ENCODE results near the gene IWS1. TPM values are rescaled to one million over a fixed set of nuclear protein-coding genes. Genes with fewer than 3 reads are reported as not detected.
"Not testable (repeated sequence)": the region's sequence is repeated elsewhere in the genome, so short reads cannot be mapped to it uniquely, and the experiment has no call there.

Gene IWS1
- total RNA-seq, 1 donor: 36.6 TPM

DNA sequence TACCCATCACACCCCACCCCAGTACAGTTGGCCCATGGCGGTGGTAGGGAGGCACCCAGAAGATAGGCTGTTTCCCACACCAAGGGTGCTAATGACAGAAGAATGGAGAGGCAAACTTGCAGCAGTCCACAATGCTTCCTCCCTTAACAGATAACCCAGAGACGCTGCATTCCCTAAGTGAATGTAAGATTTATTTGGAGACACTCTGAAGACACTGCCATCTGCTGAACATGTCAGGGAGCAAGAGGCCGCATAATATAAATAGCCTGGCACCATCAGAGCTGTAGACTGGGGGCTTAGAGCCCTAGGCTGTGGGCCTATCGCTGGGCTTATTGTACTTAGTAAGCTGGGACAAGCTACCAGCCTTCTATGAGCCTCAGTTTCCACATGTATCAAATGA is 2.2 kb upstream of the IWS1 start:
- TF ChIP-seq, protein P1, sequence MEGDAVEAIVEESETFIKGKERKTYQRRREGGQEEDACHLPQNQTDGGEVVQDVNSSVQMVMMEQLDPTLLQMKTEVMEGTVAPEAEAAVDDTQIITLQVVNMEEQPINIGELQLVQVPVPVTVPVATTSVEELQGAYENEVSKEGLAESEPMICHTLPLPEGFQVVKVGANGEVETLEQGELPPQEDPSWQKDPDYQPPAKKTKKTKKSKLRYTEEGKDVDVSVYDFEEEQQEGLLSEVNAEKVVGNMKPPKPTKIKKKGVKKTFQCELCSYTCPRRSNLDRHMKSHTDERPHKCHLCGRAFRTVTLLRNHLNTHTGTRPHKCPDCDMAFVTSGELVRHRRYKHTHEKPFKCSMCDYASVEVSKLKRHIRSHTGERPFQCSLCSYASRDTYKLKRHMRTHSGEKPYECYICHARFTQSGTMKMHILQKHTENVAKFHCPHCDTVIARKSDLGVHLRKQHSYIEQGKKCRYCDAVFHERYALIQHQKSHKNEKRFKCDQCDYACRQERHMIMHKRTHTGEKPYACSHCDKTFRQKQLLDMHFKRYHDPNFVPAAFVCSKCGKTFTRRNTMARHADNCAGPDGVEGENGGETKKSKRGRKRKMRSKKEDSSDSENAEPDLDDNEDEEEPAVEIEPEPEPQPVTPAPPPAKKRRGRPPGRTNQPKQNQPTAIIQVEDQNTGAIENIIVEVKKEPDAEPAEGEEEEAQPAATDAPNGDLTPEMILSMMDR (IDR thresholded peaks at IDR 0.05; ENCODE audit: extremely low read depth, low read depth, low read length): peak; percentile 23
- H3K4me1 ChIP-seq (ENCODE audit: insufficient read depth, low read length): peaks cover 9% of the 10 kb centered on the region
- peaks cover 2% of the 10 kb centered on the region for H3K36me3 ChIP-seq (ENCODE audit: insufficient read depth, low read length)
- no peak overlapping the region for H3K4me2 ChIP-seq (ENCODE audit: insufficient read depth, low read length)
- no peak overlapping the region for H3K27ac ChIP-seq (ENCODE audit: low read depth, low read length)
- peaks cover 28% of the 10 kb centered on the region for H3K79me2 ChIP-seq (ENCODE audit: insufficient read depth, low read length)
- H2AFZ ChIP-seq (ENCODE audit: low read length): no peak overlapping the region
- peaks cover 8% of the 10 kb centered on the region for H3K27me3 ChIP-seq (ENCODE audit: insufficient read depth, low read length)
- H4K20me1 ChIP-seq (ENCODE audit: insufficient read depth, low read length): peaks cover 5% of the 10 kb centered on the region
- H3K4me3 ChIP-seq (ENCODE audit: insufficient read depth, low read length): no peak overlapping the region
- no peaks in the 10 kb centered on the region for H3K9me3 ChIP-seq (ENCODE audit: low read depth, low read length)
- no peak for DNase-seq (ENCODE audit: insufficient read length, low spot score, missing footprints)

DNA sequence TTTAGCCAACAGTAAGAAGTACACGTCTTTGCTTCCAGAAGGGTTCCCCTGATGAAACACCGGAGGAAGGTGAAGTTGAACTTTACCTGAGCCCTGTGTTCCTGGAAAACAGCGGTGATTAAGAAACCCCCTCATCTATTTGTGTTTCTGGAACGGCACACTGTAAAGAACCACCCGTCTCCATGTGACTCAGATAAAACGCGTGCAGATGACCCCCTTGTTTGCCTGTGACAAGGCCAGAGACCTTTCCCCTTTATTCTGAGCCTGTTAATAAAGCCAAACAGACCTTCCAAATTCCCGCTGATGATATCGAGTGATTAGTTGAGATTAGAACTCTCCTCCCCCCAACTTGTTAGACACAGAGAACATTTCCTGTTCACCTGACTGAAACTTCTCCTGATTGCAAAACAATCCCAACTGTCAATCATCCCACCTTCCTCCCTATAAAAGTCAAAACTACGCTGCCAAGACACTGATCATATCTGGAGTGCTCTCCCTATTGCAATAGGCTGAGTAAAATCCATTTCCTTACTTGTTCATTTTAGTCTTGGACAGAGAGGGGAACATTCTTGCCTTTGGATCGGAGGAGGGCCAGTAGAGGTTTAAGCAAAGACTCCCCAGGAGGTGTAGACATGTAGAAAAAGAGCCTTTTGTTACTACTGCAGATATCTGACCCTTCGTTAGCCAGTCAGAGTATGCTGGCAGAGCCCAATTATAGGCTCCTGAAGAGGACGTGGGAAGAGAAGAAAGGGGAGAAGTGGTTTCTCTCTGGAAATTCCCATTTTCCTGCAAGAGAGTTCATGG is 914 bp upstream of the IWS1 start:
- peak; percentile 82 for DNase-seq (ENCODE audit: insufficient read length, low spot score, missing footprints)
- Histone ChIP-seq H3K36me3 (ENCODE audit: insufficient read depth, low read length) (peaks cover 15% of the 10 kb centered on the region), H3K27me3 (ENCODE audit: insufficient read depth, low read length) (no peaks in the 10 kb centered on the region), H3K9me3 (ENCODE audit: low read depth, low read length) (no peaks in the 10 kb centered on the region), H3K4me3 (ENCODE audit: insufficient read depth, low read length) (peak overlapping the region; percentile 92), H3K4me1 (ENCODE audit: insufficient read depth, low read length) (peaks cover 9% of the 10 kb centered on the region), H3K79me2 (ENCODE audit: insufficient read depth, low read length) (peaks cover 40% of the 10 kb centered on the region), H3K4me2 (ENCODE audit: insufficient read depth, low read length) (peak overlapping the region; percentile 85), H3K27ac (ENCODE audit: low read depth, low read length) (peak overlapping the region; percentile 99), H2AFZ (ENCODE audit: low read length) (peak overlapping the region; percentile 79), H4K20me1 (ENCODE audit: insufficient read depth, low read length) (peaks cover 5% of the 10 kb centered on the region)
- TF ChIP-seq, protein P1 (IDR thresholded peaks at IDR 0.05; ENCODE audit: extremely low read depth, low read depth, low read length): no peak

DNA sequence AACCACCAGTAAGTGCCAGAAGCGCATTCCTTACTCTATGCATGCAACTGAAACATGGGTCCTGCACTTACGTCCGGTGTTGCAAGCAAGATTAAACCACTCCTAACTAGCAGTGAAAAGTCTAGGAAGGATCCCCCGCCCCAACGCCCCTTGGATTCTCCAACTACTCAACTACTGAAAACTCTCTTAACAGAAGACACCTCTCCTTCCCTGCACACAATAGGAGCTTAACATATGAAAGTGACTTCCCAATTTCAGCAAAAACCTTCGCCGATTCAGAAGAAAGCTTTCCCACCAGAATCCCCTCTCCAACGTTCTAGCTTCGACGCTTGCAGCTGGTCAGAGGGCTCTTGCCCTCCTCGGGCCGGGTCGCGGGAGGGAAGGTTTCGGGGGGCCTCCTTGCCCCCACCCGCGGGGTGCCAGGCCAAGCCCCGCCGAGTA is 578 bp downstream of the IWS1 start:
- Histone ChIP-seq H2AFZ (ENCODE audit: low read length) (no peak overlapping the region), H3K4me2 (ENCODE audit: insufficient read depth, low read length) (peak overlapping the region; percentile 85), H3K27me3 (ENCODE audit: insufficient read depth, low read length) (no peaks in the 10 kb centered on the region), H4K20me1 (ENCODE audit: insufficient read depth, low read length) (peaks cover 5% of the 10 kb centered on the region), H3K36me3 (ENCODE audit: insufficient read depth, low read length) (peaks cover 20% of the 10 kb centered on the region), H3K27ac (ENCODE audit: low read depth, low read length) (peak overlapping the region; percentile 99), H3K4me1 (ENCODE audit: insufficient read depth, low read length) (peaks cover 9% of the 10 kb centered on the region), H3K9me3 (ENCODE audit: low read depth, low read length) (no peaks in the 10 kb centered on the region), H3K4me3 (ENCODE audit: insufficient read depth, low read length) (peak overlapping the region; percentile 92), H3K79me2 (ENCODE audit: insufficient read depth, low read length) (peaks cover 55% of the 10 kb centered on the region)
- no peak for DNase-seq (ENCODE audit: insufficient read length, low spot score, missing footprints)
- TF ChIP-seq, protein P1 (IDR thresholded peaks at IDR 0.05; ENCODE audit: extremely low read depth, low read depth, low read length): no peak

DNA sequence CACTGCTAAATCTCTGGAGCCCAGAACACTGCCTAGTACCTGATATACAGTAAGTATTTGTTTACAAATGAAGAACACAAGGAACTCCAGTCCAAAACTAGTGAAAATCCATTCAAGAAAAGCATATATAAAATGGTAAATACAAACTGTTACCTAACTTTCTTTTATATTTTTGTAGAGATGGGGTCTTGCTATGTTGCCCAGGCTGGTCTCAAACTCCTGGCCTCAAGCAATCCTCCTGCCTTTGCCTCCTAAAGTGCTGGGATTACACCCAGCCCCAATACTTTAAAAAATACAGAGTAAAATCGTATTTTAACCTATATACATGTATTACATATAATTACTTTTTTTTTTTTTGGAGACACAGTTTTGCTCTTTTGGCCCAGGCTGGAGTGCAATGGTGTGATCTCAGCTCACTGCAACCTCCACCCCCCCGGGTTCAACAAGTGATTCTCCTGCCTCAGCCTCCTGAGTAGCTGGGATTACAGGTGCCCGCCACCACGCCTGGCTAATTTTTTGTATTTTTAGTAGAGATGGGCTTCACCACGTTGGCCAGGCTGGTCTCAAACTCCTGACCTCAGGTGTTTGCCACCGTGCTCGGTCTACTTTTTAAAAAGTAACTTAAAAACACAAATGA is 2.0 kb downstream of the IWS1 start:
- H4K20me1 ChIP-seq (ENCODE audit: insufficient read depth, low read length): not testable (repeated sequence)

More for the DNA sequence above, 2.0 kb downstream of the IWS1 start:
- peak overlapping the region; percentile 6 for H3K27ac ChIP-seq (ENCODE audit: low read depth, low read length)
- H3K9me3 ChIP-seq (ENCODE audit: low read depth, low read length); H3K4me1 ChIP-seq (ENCODE audit: insufficient read depth, low read length); H3K27me3 ChIP-seq (ENCODE audit: insufficient read depth, low read length); H3K4me3 ChIP-seq (ENCODE audit: insufficient read depth, low read length); DNase-seq (ENCODE audit: insufficient read length, low spot score, missing footprints); H2AFZ ChIP-seq (ENCODE audit: low read length): not testable (repeated sequence)
- peaks cover 31% of the 10 kb centered on the region for H3K36me3 ChIP-seq (ENCODE audit: insufficient read depth, low read length)
- peak overlapping the region; percentile 24 for H3K4me2 ChIP-seq (ENCODE audit: insufficient read depth, low read length)
- H3K79me2 ChIP-seq (ENCODE audit: insufficient read depth, low read length): peaks cover 67% of the 10 kb centered on the region
